Regular cardiac myocyte (primary cell): ENCODE measurements around the gene TNFRSF9. TPM values are rescaled to one million over a fixed set of nuclear protein-coding genes. Genes with fewer than 3 reads are reported as not detected.

ENCODE experiments used
- total RNA-seq: library from RNA; depleted of rRNA; stranded (reverse); fragments of >200 nt; gene quantifications from 2 replicates; pipeline ENCODE4 v1.2.3, GENCODE V29; 2014

Gene TNFRSF9
- 0.19 and 0.28 TPM in 2 replicates for total RNA-seq

DNA sequence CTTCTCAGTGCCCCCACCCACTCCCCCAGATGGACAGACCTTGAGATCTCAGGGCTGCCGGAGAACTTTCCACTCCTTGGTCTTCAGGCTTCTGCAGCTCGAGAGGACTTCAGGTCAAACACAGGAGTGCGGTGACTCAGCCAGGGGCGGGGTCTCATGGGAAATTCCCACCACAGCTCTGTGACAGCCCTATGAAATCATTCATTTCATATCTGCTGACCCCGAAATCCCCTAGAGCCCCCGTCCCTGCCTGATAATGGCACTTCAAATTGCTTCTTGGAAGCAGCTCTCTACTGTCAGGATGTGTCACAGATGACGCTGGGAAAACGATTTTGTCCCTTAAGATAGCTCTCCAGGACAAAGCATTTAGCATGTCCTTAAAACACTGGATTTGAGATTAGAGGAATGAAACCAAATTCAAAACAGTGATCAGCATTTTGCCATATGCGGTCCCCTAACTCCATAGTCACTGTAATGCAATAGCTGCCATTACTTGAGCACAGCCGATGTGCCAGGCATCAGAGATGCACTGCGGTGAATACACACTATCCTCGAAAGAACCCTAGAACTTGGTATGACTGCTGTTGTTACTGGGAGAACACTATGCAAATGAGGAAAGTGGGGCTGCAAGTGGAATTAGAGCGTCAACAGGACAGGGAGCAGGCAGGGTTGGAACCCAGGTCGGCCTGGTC, at the start of gene TNFRSF9:
TSS of gene TNFRSF9 (minus strand) at position 95 of the 692 bp plus-strand sequence. CDS start 845 bp downstream, outside the sequence.

GRCh38 chr1:7961216-7962013, 20.8 kb upstream of the TNFRSF9 start, which contains the start of gene PARK7:
TSS of gene PARK7 (plus strand) at chr1:7961711. CDS start at chr1:7962786, 1,075 bp downstream.

Other genes starting within 250 kb of the TNFRSF9 start
- 72.3 and 82.9 TPM in 2 replicates for gene VAMP3, start 169.5 kb downstream of the TNFRSF9 start, total RNA-seq
- gene PER3, start 156.5 kb downstream of the TNFRSF9 start, total RNA-seq = 2.3 and 2.9 TPM in 2 replicates
- 0.56 TPM in 1 of 2 replicates, not detected in the other for gene UTS2, start 87.8 kb downstream of the TNFRSF9 start, total RNA-seq
- 224 and 398 TPM in 2 replicates for gene PARK7, start 20.9 kb upstream of the TNFRSF9 start, total RNA-seq
- 39.7 and 87.7 TPM in 2 replicates for gene ERRFI1, start 85.5 kb upstream of the TNFRSF9 start, total RNA-seq